ENCODE results near the gene DNPEP.

DNPEP gene

GRCh38 chr2:219362072-219362471, 25.6 kb downstream of the DNPEP start:
- no peak for DNase-seq (ENCODE audit: low read depth in 2 of 2)

GRCh38 chr2:219358170-219359075, 29.3 kb downstream of the DNPEP start:
- DNase-seq (ENCODE audit: low read depth in 2 of 2): no peak

GRCh38 chr2:219356834-219357233, 30.9 kb downstream of the DNPEP start:
- DNase-seq (ENCODE audit: low read depth in 2 of 2): no peak

DNA sequence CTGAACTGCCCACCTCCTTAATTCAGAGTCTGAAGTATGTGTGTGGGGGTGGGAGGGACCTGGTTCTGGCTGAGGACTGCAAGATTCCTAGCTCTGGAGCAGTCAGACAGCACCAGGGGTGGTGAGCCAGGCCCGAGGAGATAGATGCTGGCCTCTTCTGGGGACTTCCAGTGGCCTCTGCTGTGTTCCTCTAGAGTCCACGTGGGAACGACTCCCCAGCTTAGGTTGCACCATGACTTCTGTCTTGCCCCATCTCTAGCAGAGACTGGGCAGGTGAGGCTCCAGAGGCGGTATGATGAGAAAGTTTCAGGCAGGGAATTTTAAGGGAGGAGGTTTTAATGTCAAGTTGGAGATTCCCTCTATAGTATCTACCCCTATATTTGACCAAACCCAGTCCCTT, 33.1 kb downstream of the DNPEP start:
- DNase-seq (ENCODE audit: low read depth in 2 of 2): no peak

GRCh38 chr2:219353129-219353528, 34.6 kb downstream of the DNPEP start:
- DNase-seq (ENCODE audit: low read depth in 2 of 2): no peak

DNA sequence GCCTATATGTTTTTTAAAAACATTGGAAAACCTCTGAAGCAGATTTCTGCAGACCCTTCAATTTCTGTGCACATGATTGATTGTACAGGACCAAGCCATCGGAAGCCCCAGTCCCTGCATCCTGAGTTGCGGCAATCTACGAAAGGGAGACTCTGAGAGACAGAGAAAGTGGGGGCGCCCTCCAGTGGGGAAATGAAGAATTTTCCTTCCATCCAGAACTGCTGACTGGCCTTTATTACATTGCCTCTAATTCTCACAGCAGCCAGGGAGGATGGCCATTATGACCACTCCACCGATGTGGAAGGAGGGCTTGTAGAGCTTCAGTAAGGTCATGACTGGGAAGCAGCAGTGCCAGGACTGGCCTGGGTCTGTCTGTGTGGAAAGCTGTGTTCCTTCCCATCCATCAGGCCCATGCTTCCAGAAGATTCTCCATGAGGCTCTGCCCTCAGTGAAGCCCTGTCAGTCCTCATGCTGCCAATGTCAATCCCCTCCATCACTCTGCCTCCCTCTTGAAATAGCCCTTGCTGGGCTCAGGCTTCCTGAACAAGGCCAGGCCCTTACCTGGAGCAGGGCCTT, 35.2 kb downstream of the DNPEP start:
- peak; percentile 16 to 33 for DNase-seq (ENCODE audit: low read depth in 2 of 2)

DNA sequence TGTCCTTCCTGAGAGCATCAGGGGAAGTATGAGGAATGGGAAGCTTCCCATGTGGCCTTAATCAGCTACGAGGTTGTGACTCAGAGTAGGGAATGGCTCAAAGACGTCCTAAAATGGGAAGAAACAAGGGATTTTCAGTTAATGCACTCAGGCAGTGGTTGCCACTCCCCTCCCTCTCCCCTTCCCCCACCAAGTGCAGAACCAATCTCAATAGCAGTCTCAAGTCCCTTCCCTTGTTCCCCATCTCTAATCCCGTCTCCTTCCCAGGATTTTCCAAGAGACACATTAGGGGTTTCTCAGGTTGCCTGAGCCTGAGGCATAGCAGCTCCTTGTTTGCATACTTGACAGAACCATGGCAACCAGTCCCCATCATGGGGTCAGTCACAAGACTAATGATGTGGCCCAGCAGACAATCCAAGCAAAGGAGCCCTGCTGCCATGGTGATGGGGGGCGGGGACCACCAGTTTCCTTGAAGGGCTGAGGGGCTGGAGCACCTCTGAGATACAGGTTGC, 36.9 kb downstream of the DNPEP start:
- no peak for DNase-seq (ENCODE audit: low read depth in 2 of 2)

DNA sequence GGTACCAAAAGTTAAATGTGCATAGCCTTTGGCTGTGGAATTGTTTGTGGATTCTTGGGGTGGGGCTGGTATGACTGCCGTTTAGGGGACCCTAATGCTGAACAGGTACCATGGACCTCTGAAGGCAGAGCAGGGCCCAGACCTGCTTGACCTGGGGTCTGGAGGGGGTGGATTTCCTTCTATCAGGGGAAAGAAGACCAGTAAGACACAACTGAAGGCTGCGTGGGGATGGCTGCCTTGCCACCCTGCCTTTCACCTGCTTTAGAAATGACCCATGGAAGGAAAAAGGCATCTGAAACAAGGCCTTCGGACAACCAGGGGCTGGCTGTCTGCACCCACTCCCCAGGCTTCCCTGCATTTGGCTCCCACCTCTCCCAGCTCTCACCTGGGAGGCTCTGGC, 37.5 kb downstream of the DNPEP start:
- DNase-seq (ENCODE audit: low read depth in 2 of 2): no peak

DNA sequence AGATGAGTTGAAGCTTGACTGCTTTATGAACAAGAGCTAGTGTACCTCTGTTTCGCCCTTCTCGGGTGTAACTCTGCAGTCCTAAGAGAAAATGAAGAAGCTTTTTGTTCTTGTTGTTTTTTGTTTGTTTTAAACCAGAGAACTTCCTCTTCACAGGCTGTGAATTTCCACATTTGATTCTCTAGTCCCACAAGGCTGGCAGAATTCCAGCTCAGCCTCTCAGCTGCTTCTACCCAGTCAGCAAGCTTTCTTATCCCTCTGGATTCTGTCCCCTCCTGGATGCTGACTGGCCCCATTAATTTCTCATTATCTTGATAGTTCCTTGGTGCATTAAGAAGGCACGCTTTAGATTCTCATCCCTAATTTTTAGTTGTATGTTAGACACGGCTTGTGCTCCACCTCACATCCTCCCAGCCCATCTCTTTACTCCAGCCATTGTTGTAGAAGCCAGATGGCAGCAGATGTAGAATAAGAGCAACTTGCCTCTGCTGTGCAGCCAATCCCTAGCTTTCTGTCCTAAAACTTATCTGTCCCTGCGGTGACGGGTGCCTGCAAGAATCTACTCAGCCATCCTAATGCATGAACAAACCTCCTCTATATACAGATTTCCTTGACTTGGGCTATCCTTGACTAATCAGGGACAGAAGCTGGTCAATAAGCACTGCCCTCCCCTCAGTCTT, 42.8 kb downstream of the DNPEP start:
- DNase-seq (ENCODE audit: low read depth in 2 of 2): no peak

- DNase-seq (ENCODE audit: low read depth in 2 of 2): no peak
Measured at GRCh38 chr2:219335373-219335786, 52.3 kb downstream of the DNPEP start.

GRCh38 chr2:219334076-219334475, 53.6 kb downstream of the DNPEP start:
- no peak for DNase-seq (ENCODE audit: low read depth in 2 of 2)

DNA sequence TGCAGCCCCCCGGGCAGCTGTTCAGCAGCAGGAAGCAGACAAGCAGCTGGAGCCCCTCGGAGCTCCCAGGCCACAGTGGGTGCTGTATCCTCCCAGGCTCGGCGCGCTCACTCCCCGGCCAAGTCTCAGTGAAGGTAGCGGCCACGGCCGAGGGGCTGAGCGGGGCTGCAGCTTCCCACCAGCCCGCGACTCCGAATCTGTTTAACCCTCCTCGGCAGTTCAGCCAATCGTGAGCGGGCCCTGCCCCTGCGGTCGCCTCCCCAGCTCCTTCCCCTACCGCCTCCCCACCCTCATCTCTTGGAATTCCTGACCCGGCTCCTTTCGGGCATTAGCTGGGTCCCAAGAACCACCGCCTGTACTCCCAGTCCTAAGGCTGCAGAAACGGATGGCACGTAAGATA, 55.2 kb downstream of the DNPEP start, which contains the start of gene RESP18:
TSS of gene RESP18 (minus strand) at position 203 of the 400 bp plus-strand sequence.
- DNase-seq (ENCODE audit: low read depth in 2 of 2): no peak

GRCh38 chr2:219331560-219332213, 56.0 kb downstream of the DNPEP start:
- DNase-seq (ENCODE audit: low read depth in 2 of 2): no peak

- no peak for DNase-seq (ENCODE audit: low read depth in 2 of 2)
Measured at GRCh38 chr2:219327719-219328118, 60.0 kb downstream of the DNPEP start.

DNA sequence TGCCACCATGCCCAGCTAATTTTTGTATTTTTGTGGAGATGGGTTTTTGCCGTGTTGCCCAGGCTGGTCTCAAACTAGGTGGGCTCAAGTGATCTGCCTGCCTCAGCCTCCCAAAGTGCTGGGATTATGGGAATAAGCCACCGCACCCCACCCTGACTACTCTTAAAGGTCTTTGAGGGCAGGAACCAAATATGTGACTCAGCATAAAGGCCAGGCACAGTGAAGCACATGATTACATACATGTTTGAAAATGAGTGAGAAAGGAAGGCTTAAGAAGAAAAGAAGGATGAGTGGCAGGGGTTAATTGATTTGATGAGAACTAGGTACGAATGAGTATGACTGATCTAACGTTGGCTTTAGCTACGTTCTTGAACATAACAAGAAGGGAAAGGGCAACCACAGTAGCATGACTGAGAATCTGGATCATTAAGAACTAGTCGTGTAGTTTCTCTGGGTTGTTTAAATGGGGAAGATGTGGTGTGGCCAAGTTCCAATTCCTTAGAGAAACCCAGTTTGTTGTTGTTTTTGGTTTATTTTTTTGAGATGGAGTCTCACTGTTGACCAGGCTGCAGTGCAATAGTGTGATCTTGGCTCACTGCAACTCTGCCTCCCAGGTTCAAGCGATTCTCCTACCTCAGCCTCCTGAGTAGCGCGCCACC, 61.9 kb downstream of the DNPEP start:
- DNase-seq (ENCODE audit: low read depth in 2 of 2): no peak

- no peak for DNase-seq (ENCODE audit: low read depth in 2 of 2)
Measured at GRCh38 chr2:219325136-219325535, 62.6 kb downstream of the DNPEP start.

DNA sequence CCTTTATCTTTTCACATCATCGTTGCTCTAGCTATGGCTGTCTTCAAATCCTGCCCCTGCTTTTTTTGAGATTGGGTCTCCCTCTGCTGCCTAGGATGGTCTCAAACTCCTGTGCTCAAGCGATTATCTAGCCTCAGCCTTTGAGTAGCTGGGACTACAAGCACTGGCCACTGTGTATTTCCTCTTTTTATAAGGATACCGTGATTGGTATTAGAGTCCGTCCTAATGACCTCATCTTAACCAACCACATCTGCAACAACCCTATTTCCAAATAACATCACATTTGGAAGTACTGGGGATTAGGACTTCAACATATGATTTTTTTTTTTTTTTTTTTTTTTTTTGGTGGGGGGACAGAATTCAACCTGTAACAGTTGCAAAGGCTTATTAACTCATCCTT, 64.3 kb downstream of the DNPEP start:
- DNase-seq (ENCODE audit: low read depth in 2 of 2): no peak
